Epidermal melanocyte (primary cell): ENCODE data around the gene GAS7.

Experiments used
- DNase-seq: peaks from one replicate; pipeline ENCODE4 v3.0.0; 2011; ENCODE audit warnings: low spot score; ENCODE audit not compliant: insufficient read length

Gene GAS7

DNA sequence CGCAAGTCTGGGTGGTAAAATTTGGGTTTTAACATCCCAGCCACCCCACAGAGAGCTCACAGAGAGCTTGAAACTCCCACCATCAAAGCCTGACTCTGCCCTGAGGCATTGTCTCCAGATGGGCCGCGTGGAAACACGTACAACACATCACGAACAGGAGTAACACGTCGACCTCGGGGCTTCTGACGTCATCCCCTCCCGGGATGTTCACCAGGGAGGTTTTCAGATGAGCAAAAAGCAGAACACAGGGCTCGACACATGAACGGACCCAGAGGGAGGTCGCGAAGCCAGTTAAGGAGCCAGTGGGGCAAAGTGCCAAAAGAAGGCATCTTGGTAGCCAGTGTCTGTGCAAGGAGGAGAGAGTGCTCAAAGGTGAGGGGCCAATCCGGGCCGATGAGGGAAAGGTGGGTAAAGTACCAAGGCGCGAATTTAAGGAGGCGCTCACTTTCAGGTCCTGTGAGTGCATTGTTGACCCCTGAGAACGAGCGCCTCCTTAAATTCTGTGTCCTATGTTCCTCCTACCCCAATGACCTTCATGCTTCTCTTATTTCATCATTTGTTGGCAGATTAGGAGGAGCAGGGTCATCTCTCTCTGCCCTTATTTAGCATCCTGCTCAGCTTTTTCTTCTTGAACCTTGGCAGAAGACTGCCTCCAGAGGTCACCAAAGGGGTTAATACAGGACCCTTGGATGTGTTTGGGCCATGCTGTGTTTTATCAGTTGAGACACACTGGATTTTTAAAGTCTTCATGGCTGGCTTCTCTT, 298.9 kb downstream of the GAS7 start:
- DNase-seq: no peak

DNA sequence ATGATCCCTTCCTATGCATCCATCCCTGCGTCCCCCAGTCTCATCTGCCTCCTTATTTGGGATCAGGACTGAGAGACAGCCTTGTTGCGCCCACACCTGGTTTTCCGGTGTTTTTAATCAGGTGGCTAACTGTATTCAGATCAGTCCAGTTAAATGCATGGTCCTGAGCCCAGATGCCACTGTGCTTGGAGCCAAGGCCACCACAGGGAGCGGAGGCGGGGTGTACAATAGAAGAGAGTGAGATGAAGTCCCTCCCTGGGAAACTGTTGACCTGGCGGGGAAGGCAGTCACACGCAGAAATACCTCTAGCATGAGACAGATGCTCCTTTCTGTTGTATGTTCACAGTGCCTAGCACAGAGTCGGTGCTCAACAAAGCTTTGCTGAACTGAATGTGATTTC, 299.6 kb downstream of the GAS7 start:
- DNase-seq: no peak

DNA sequence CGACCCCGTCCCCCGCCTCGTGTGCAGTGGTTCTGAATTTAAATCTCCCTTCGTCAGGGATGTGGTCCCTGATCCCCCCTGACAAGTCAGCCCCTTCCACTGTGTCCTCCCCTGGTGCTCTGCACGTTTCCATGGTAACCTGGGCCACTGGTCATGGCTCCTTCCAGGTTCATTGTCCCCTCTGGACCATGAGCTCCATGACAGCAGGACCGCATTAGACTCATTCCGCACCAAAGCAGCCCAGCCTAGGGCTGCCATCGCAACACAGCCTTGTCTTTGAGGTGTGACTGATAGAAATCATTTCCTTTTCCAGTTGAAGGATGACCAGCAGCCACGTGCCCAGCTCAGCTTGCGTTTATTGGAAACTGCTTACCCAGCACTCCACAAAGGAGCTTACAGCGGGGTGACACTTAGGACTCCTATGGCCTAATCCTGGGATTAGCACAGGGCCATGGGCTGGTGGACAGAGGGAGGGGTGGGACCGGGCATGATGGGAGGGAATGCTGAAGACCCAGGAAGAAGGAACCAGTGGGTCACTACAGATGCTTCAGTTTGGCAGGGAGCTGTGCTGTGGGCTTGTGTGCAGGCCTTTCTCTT, 300.9 kb downstream of the GAS7 start:
- no peak for DNase-seq

- DNase-seq: no peak
These were observed 302.5 kb downstream of the GAS7 start for GRCh38 chr17:9895923-9896322.

- no peak for DNase-seq
These were observed 304.2 kb downstream of the GAS7 start for GRCh38 chr17:9894231-9894630.

DNA sequence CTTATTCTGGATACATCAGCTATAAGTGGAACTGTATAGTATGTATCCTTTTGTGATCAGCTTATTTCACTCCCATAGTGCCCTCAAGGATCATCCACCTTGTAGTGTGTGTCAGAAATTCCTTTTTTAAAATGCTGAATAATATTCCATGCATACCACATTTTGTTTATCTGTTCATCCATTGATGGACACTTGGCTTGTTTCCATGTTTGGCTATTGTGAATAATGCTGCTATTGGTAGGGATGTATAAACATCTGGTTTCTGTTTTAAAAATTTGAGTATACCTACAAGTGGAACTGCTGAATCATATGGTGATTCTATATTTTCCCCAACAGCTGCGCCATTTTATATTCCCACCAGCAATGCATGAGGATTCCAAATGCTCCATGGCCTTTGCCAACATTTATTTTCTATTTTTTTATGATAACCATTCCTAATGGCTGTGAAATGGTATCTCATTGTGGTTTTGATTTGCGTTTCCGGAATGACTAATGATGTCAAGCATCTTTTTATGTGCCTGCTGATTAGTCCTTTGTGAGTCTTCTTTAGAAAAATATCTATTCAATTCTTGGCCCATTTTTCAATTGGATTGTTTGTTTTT, 304.9 kb downstream of the GAS7 start:
- DNase-seq: no peak

- no peak for DNase-seq
These were observed 308.3 kb downstream of the GAS7 start for GRCh38 chr17:9890124-9890523.

- no peak for DNase-seq
These were observed 310.9 kb downstream of the GAS7 start for GRCh38 chr17:9887508-9887907.

DNA sequence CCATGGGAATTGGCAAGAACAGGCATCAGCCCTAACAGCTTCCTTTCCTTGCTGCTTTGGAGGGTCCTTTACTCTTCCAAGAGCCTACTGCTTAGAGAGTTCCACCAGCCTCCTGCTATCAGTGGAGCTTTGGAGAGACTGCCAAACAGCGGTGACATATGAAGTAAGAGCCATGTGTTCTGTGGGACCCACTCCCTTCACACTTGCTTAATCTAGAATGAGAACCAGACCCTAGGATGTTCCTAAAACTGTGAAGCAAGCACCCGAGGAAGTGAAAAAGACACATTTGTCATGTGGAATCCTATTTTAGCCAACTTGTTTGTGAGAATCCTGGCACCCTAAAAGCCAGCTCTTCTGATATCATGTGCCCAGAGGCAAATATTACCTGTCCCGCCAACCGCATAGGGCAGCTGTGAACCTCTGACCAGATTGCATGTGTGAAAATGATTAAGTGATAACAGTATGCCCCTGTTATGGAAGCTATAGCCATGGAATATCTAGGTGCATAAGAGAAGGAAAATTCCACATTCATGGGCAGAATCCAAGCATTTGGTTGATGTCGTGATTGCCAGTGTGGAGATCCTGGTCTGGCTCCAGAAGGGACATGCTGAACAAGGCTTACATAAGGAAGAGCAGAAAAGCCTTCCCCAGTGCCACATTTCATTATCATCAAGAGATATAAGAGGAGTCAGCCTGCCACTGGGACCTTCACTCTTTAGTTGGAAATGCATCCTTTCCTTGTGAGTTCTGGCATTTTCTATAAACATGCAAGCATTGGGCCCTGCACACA, 312.1 kb downstream of the GAS7 start:
- no peak for DNase-seq

GRCh38 chr17:9883451-9883850, 315.0 kb downstream of the GAS7 start:
- no peak for DNase-seq

GRCh38 chr17:9880582-9880999, 317.8 kb downstream of the GAS7 start:
- DNase-seq: no peak

- DNase-seq: no peak
These were observed 319.4 kb downstream of the GAS7 start for GRCh38 chr17:9878786-9879525.

DNA sequence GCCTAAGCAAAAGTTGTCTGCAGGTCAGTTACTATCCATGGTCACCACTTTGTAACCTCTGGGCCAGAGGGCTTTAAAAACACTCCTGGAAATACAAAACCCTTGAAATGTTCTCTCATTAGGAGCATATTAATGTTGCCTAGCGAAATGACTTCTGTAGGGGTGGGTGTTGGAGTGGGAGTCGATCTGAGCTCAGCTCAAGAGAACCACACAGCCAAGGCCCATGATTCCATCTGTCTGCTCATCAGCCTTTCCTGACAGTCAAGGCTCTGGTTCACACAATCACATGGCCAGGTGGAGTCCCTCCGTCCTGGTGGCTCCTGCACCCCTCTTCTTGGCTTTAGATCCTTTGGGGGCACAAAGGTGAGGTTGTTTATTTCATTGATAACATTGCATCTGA, 320.1 kb downstream of the GAS7 start:
- DNase-seq: no peak

DNA sequence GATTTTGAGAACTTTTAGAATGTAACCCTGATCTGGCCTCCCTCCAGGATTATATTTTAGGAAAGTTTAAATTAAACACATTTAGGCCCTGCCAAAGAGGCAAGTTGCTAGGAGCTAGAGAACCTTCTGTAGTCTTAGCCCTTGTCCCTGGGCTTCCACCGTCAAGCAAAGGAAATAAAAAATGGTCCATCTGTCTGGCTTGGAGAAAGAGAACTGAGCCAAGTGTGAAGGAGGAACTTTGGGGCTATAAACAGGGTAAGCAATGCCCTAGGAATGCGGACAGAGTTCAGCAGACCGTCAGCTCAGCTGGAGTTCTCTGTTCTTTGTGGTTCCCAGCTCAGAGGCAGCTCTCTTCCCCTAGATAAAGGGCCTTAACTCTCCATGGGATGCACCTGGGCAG, 323.0 kb downstream of the GAS7 start:
- no peak for DNase-seq

DNA sequence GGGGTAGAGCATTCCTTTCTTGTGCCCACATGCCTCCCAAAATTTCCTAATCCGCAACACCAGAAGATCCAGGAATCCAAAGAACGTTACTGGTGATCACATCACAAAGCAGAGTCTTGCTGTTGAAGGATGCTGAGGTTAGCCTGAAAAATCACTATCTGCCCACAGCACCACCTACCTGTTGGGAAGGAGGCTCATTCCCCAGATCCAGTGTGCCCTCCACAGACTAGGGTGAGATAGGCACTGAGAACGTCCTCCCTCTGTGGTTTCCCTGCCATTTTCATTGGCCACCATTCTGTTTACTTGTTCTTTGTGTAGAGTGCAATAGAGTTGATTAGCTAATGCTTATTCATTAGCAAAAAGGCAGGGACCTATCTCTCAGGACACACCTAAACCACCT, 323.7 kb downstream of the GAS7 start:
- no peak for DNase-seq

DNA sequence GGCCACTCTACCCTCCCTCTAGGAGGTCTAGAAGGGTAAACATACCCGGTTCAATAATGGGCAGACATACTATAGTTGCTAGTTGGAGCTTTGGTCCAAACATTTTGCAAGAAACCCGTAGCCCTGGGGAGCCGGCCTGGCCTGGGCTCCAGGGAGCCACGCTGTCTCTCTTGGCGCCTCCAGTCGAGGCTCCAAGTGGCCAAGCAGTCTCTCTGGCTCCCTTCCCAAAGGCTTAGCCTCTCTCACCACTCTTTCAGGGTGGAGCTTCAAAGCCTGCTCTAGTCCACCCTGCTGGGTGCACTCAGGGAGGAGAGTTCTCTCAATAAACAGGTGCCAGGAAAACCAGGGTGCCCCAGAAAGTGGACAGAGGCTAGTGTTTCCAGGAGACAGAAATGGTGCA, 325.6 kb downstream of the GAS7 start:
- no peak for DNase-seq

DNA sequence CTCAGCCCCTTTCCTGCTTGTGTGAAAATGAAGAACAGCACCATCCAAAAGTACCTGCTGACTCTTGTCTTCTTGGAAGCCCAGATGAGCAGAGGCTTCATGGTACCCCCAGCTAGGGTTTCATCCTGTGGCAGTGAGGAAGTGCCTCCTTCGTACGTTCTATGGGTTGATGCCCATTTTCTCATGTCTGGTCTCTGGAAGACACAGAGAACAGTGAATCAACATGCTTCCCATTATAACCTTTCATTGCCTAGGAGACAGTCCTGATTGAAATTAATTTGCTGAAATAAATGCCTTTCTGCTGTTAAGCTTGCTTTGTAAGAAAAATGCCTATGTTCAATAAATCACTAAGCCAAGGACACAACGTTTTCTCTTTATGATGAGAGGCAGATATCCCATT, 329.9 kb downstream of the GAS7 start:
- DNase-seq: no peak

- no peak for DNase-seq
These were observed 332.8 kb downstream of the GAS7 start for GRCh38 chr17:9865586-9865985.

GRCh38 chr17:9862949-9863348, 335.5 kb downstream of the GAS7 start:
- DNase-seq: no peak

- DNase-seq: no peak
These were observed 336.2 kb downstream of the GAS7 start for GRCh38 chr17:9862220-9862619.

GRCh38 chr17:9860851-9861250, 337.6 kb downstream of the GAS7 start:
- no peak for DNase-seq
